Stimulated activated CD4-positive, alpha-beta T cell treated with anti-CD3 and anti-CD28 coated beads, Interleukin-1b, Interleukin-23, amount 100 ng/mL, for 1 hour (primary cell): ENCODE data around the gene XPO1.
"Not testable (repeated sequence)": the region's sequence is repeated elsewhere in the genome, so short reads cannot be mapped to it uniquely, and the experiment has no call there.

Experiments
- DNase-seq, 2 donors: peaks; one replicate each; pipeline ENCODE4 v3.0.0-alpha.2; 2020; ENCODE audit warnings: low read depth in 2 of 2

The XPO1 gene

DNA sequence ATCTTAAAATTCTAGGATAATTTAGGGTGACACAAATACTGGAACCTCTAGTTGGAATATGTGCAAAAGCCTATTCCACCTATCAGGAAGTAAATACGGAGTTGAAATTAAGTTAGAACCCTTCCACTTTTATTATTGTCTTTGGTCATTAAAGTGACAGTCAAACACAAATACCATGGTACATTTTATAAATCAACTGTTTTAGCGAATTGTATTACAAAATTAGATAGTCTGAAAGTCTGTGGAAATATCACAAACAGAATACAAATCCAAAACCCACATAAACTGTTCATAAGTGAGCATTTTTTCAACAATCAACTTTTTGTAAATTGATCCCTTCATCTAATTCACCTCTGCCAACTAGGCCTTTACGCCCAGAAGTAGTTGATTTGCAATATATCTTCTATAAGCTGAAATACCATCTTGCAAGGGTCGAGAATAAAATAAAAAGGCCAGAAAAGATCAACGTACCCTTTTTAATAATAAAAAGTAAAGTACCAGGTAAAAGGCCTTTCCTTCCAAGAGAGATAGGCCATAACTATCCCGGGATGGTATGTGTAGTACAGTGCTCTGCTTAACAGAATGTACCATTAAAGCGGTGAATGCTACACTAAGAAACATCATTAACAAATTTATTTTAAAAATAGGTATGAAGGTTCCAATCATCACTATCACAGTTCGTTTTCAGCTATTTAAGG is 68.6 kb downstream of the XPO1 start:
- no peak for DNase-seq

- not testable (repeated sequence) for DNase-seq
Measured at GRCh38 chr2:61468231-61468630, 69.9 kb downstream of the XPO1 start.

DNA sequence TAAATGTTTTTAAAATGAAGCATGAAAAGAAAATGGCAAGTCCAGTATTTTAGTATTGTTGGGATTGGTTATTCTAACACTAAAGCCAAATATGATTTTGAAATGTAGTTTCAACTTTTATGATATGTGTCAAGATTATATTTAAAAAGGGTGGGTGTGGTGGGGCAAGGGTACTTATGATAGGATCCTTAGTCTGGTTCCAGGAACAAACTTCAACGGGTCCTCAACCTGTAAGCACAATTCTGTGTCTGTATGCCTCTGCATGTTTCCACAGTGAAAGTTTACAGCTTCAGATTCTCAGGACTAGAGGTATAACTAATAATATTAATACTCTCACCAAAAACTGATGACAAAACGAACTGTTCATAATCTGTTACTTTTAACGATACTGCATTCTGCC is 73.1 kb downstream of the XPO1 start:
- no peak for DNase-seq

DNA sequence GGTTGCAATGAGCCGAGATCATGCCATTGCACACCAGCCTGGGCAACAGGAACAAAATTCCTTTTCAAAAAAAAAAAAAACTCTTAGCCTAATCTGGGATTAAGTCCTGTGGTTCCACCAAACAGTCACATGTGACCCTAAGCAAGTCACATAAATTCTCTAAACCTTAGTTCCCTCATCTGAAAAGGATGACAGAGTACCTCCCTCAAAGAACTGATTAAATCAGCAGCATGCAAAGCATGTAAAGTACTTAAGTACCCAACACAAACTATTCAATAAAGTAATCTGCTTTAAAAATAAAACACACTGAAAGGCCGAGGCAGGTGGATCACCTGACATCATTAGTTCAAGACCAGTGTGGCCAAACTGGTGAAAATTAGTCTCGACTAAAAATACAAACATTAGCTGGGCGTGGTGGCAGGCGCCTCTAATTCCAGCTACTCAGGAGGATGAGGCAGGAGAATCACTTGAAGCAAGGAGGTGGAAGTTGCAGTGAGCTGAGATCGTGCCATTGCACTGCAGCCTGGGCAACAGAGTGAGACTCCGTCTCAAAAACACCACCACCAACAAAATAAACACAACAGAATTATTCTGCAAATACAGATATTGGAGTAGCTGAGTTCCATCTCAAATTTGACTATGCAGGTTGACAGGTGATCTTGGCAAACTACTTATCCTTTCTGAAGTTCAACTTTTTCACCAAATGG is 74.2 kb downstream of the XPO1 start:
- no peak for DNase-seq

DNA sequence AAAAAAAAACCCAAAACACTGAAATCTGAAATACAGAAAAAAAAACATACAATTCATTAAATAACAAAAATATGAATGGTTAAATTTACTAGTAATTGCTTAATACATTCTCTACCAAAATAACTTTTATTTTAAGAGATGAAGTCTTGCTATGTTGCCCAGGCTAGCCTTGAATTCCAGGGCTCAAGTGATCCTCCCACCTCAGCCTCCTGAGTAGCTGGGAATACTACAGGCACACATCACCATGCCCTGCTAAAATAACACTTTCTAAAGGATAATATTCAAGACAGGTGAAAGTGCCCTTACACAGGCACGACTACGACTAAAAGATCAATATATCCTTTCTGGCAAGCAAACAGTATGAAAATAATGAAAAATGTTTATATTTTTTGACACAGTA is 76.8 kb downstream of the XPO1 start:
- DNase-seq: no peak

- DNase-seq: no peak
Measured at GRCh38 chr2:61460163-61460562, 78.0 kb downstream of the XPO1 start.

GRCh38 chr2:61456746-61457420 is 81.3 kb downstream of the XPO1 start:
- no peak for DNase-seq

DNA sequence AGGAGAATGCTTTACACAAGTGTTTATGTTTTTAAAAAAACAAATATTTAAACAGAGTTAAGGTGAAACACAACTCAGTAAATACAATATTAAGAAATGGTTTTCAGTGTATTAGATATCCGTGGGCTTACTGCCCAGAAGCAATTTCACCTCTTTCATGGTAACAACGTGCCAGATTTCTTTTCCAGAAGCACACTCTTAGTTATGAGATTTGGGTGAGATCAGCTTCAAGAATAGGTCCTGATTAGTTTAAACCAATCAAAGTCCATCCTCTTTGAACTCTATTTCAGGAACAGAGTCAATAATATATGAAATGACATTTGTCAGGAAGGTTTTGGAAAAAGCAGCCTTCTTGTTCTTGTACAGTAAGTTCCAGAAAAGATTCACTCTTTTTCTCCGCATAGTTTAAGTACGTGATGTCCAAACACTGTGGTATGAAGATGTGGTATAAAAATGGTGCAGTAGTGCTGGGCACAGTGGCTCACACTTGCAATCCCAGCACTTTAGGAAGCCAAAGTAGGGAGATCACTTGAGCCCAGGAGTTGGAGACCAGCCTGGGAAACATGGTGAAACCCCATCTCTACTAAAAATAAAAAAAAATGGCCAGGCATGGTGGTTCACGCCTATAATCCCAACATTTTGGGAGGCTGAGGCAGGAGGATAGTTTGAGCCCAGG is 81.9 kb downstream of the XPO1 start:
- DNase-seq: no peak

- DNase-seq: not testable (repeated sequence)
Measured at GRCh38 chr2:61454972-61455371, 83.2 kb downstream of the XPO1 start.

DNA sequence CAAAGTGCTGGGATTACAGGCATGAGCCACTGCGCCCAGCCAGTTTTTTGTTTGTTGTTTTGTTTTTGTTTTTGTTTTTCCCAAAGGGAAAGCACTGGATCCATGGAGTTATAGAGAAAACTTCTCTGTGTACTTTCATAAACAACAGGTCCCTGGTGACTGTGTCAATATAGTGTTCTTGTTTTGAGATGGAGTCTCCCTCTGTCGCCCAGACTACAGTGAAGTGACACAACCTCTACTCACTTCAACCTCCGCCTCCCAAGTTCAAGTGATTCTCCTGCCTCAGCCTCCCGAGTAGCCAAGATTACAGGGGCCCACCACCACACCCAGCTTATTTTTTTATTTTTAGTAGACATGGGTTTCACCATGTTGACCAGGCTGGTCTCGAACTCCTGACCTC is 83.8 kb downstream of the XPO1 start:
- no peak for DNase-seq

GRCh38 chr2:61452392-61452791 is 85.8 kb downstream of the XPO1 start:
- DNase-seq: no peak

- no peak for DNase-seq
Measured at GRCh38 chr2:61451178-61451577, 87.0 kb downstream of the XPO1 start.

GRCh38 chr2:61450144-61450543 is 88.0 kb downstream of the XPO1 start:
- no peak for DNase-seq

DNA sequence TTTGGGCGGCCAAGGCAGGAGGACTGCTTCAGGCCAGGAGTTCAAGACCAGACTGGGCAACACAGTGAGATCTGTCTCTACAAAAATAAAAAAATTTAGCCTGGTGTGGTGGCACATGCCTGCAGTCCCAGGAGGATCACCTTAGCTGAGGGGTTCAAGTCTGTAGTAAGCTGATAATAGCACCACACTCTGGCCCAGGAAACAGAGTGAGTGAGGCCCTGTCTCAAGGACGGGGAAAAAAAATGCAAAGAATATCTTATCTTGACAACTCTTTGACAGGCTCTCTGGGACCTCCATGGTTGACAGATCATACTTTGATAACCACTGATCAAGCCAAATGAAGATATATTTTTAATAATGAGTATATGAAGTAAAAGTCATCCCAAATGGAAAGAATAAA is 89.9 kb downstream of the XPO1 start:
- no peak for DNase-seq

DNA sequence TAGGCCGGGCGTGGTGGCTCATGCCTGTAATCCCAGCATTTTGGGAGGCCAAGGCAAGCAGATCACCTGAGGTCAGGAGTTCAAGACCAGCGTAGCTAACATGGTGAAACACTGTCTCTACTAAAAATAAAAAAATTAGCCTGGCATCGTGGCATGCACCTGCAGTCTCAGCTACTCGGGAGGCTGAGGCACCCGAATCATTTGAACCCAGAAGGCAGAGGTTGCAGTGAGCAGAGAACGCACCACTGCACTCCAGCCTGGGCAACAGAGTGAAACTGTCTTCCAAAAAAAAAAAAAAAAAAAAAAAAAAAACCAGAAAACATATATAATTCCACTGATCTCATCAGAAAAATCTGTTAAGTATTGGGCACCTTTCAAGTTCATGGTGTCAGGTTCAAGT is 91.2 kb downstream of the XPO1 start:
- DNase-seq: not testable (repeated sequence)

DNA sequence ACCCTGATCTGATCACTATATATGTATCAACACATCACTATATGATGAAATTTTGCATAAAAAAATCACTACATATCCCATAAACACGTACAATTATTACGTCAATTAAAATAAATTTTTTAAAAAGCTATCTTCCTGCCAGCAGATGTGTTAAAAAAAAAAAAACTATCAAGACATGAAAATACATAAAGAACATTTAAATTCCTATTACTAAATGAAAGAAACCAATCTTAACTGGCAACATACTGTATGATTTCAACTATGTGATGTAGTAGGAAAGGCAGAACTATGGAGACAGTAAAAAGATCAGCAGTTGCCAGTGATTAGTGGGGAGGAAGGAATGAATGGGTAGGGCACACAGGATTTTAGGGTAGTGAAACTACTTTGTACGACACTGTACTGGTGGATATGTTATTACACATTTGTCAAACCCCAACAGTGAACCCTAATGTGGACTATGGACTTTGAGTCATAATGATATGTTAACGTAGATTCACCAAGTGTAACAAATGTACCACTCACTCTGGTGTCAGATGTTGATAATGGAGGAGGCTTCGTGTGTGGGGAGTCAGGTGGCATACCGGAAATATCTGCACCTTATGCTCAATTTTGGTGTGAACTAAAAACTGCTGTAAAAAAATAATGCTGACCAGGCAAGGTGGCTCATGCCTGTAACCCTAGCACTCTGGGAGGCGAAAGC is 94.7 kb downstream of the XPO1 start:
- no peak for DNase-seq

DNA sequence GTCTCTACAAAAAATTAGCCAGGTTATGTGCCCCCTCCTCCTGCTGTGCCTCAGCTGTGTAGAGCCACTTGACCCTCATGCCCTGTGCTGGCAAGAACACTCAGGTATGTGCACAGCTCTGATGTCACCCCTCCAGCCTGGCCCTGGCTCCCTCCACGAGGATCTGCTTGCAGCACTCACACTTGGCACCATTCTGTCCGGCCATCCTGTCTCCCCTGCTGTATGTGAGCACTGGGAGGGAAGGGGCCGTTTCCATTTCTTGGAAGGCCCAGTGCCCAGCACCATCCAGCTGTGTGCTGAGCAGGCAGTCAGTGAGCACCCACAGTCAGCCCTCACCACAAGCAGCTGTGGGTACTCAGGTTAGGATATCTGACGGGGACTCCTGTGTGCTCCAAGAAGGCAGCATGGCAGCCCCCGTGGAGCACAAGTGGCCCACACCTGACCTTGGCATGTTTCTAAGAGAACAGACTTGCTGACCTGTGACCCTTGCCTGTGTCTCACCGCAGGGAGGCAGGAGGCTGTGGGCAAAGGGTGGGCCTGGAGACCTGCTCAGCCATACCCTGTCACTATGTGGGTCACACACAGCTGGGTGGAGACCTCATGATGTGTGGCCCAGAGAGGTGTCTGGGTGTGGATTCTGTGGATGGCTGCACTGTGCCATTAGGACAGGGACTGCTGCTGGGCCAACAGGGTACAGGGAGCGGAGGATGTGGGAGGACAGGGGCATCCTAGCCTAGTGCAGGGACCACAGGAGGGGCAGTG is 98.7 kb downstream of the XPO1 start:
- DNase-seq: no peak

DNA sequence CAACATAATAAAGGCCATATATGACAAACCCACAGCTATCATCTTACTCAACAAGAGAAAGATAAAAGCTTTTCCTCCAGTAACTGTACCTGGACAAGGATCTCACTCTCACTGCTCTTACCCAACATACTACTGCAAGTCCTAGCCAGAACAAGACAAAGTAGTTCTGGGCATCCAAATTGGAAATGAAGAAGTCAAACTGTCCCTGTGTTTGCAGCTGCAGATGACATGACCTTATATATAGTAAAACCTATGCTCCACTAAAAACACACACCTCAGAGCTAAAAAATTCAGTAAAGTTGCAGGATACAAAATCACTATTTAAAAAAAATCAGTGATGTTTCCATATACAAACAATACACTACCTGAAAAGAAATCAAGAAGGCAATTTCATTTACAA is 99.5 kb downstream of the XPO1 start:
- DNase-seq: no peak

GRCh38 chr2:61437170-61437569 is 101.0 kb downstream of the XPO1 start:
- no peak for DNase-seq

DNA sequence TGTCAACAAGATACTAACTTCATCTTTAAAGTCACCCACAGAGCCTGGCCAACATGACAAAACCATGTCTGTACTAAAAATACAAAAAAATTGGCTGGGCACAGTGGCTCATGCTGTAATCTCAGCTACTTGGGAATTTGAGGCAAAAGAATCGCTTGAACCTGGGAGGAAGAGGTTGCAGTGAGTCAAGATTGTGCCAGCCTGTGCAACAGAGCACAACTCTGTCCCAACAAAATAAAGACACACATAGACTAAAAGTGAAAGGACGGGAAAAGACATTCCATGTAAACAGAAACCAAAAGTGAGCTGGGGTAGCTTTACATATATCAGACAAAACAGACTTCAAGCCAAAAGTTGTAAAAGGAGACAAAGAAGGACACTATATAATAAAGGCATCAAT is 102.1 kb downstream of the XPO1 start:
- no peak for DNase-seq

DNA sequence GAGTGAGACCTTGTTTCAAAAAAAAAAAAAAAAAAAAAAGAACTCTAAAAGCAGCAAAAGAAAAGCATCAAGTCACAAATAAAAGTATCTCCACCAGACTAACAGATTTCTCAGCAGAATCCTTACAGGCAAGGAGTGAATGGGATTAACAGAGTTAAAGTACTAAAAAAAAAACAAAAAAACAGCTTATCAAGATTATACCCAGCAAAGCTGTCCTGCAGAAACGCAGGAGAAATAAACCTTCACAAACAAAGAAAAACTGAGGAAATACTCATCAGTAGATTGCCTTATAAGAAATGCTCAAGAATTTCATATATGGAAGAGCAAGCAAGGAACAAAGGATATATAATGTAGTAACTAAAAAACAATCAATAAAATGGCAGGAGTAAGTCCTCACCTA is 102.9 kb downstream of the XPO1 start:
- DNase-seq: no peak
